ENCODE data around the gene FANCF.

The FANCF gene

DNA sequence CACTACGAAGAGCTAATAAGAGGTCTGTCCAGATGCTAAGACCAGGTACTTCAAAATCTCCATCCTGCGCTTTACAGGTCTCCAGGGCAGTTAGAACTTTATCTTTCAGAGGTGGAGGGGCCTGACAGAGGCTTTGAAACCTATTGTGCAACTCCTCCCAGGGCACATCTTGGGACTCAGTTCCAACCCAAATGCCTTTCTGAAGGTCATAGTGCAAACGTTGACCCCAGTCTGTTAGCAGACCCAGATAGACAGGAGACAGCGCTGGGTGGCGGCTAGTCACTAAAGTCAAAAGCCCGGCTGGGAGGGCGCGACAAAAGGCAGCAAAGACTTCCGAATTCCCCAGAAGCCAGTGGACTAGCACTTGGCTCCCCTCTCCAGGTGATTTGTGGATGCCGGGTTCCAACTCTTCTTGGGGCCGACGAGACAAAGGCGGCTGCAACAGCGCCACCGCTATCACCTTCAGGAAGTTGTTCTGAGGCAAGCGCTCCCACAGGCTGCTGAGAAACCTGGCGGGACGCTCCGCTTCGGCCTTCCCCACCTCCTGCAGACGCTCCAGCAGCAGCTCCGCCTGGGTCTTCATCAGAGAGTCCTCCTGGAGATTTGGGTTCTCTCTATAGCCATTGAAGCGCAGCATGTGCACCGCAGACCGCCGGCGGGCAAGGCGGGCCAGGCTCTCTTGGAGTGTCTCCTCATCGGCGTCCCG is 728 bp downstream of the FANCF start:
- DNase-seq (ENCODE audit: low read depth in 2 of 2): peak; percentile 34 to 42

DNA sequence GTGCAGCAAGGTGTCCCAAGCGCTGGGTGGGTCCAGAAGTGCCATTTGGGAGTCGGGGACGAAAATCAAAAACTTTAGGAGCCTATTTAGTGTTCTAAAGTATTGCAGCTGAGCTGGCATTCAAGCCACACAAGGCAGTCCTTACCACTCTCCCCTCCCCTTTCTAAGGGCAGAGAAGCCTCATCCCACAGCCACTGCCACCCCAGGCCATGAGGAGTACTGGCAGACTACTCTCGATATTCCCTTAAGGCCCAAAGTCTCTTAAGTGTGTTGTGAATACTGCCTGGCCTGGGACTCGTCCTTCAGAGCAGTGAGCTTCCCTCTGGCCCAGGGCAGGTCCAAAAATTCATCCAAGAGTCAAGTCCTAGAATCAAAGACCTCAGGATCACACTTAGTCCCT is 7.8 kb downstream of the FANCF start:
- DNase-seq (ENCODE audit: low read depth in 2 of 2): no peak

DNA sequence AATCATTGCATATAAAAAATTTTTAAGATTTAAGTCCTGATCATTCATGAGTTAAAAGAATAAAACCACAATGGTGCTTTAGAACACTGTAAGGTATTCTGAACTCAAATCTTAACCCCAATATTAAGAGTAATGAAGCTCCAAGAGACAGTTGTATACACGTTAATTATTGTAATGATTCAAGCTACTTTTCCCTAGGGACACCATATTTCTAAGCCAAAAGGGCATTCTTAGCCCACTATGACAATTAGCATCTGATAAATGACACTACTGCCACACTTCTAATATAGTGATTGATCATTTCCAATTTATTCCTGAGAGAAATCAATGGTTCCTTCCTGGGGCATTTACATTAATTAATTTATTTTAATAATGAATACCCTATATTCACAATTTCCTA is 21.7 kb downstream of the FANCF start:
- DNase-seq (ENCODE audit: low read depth in 2 of 2): no peak

DNA sequence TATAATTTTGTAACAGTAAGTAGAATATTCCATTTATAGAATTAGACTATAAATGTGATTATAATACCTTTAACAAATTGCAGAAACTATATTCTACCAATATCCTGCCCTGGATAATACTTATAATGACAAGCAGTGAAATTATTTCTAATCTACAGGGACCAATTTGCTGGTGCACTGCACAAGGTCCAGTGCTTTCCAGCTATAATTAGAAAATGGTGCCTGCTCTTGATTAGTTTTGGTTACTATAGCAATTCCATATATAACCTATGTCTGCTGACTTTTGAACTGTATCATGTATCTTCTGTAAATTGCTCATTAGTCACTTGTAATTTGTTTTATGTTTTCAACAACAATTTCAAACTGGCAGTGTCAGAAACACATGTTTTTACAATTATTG is 23.1 kb downstream of the FANCF start:
- no peak for DNase-seq (ENCODE audit: low read depth in 2 of 2)

DNA sequence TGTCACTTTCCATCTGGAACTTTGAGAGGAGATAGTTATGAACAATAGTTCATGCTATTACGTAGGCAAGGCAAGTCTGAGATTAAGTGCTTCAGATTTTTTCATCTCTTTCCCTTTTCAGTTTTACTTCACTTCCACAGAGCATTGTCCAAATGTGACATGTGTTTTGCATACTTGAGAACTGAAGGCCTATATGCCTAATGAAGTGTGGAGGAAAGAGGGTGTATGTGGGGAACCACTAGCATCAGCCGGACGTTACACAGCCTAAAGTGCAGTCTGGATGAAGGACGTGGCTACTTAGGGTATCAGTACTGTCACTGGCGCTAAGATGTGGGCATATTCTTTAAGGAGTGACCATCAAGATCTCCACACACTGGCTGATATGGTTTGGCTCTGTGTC is 26.2 kb downstream of the FANCF start:
- no peak for DNase-seq (ENCODE audit: low read depth in 2 of 2)

DNA sequence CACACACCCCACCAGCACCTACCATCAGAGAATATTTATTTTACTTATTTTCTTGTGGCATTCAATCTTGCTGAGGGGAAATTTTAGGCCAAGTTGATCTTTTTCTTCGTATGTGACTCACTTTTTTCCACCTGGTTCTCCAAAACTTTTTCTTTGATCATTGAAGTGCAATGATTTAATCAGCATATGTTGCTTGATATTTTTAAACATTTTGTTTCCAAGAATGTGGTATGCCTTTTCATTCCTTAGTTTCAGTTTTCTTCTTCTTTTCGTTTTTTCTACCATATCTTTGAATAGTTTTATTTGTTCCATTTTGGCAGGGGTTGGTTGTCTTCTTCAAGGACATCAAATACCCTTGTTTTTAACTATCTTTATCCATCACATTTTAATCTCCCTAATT is 28.6 kb downstream of the FANCF start:
- no peak for DNase-seq (ENCODE audit: low read depth in 2 of 2)

DNA sequence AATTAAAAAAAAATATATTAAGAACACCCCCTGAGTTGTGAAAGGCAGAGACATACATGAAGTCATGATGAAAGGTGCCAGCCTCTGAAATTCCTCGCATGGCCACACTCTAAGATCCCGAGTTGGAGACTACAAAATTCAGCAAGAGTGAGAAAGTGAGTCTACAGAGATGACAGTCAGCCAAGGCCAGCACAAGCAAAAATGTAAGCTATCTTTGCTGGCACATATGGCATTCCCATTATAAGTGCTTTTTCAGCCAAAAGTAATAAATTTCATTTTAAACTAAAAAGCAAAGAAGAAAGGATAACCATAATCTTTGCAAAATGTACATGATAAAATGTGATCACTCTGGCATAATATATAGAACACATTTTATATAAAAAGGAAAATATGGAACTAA is 40.6 kb downstream of the FANCF start:
- DNase-seq (ENCODE audit: low read depth in 2 of 2): no peak

DNA sequence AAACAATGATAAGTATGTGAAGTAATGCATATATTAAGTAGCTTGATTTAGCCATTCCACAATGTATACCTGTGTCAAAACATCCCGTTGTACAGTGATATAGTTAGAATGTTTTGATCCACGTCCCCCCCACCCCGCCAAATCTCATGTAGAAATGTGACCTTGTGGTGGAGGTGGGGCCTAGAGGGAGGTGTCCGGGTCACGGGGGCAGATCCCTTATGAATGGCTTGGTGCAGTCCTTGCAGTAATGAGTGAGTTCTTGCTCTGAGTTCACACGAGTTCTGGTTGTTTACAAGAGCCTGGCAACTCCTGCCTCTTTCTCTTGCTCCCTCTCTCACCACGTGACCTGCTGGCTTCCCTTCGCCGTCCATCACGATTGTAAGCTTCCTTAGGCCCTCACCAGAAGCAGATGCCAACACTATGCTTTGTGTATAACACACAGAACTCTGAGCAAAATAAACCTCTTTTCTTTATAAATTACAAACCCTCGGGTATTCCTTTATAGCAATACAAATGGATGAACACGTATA is 41.6 kb downstream of the FANCF start:
- DNase-seq (ENCODE audit: low read depth in 2 of 2): no peak

DNA sequence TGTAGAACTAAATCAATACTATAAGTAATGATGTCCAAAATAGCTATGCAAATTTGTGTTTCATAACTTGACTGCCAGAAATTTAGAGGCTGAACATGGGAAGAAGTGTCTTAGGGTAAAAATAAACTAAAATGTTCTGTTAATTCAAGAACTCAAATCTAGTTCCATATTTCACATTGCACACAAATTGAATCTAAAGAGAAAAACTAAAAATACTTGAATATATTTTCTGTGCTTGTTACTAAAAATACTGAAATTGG is 43.5 kb downstream of the FANCF start:
- no peak for DNase-seq (ENCODE audit: low read depth in 2 of 2)

DNA sequence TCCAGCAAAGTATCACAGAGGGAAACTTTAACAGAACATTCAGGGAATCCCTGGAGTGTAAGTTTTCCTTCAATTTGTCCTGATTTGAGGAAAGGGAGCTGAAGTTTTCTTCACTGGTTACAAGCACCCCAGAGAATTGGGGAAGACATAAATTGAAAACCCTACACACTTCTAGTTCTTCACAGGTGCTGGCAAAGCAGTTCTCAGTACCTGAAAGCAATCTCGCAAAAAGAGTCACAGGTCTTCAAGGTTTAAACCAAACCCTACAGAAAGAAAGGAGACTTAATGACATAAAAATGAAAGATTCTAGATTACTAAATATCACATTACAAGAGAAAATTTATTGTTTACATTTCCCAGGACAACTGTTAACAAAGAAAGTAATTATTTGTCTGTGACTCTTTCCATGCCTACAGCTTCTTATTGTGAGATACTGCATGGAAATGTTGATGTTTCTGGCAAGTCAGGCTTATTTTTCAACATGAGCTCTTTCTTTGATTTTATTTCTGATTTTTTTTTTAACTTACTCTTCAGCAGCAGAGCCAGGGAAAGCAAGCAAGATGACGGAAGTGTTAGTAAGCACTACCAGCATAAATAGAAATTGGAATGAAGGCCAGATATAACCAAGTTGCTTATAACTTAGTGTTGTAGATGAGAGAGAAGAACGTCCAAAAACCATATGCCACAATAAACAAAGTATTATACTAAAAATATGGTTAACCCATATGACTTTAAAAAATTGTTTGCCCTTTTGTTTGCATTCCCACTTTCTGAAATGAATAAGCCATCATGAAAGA is 44.1 kb downstream of the FANCF start:
- no peak for DNase-seq (ENCODE audit: low read depth in 2 of 2)

DNA sequence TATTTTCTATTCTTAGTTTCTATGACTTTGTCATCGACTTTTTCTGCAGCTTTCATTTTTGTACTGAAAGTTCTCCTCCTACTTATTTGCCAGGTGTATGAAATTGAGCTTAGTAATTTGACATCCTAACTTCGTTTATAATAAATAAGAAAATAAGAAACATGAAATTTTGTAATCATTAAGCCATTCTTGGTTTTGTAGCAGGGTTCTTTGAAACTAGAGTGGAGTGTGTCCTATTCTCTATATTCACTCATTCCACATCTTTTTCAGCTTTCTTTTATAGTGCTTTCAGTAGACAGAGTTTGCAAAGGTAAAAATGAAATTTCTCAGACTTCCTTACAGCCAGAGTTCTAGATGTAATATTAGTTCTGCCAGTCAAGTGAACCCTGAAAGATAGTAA is 47.8 kb downstream of the FANCF start:
- no peak for DNase-seq (ENCODE audit: low read depth in 2 of 2)
